Transverse colon (tissue), 4 donors: ENCODE measurements around the gene ESD.

Experiments used
- CTCF ChIP-seq, 5 experiments: fragments of 200-600 bp in 3 of 5; fragments of 450-650 bp in 2 of 5; sonication (generic) in 3 of 5; IDR thresholded peaks; 1 replicate in 2 of 5; 2 replicates in 3 of 5; pipeline ENCODE4 v1.5.1; 2016 to 2017; ENCODE audit warnings: antibody characterized with exemption in 5 of 5, inconsistent platforms in 3 of 5, mild to moderate bottlenecking in 2 of 5, moderate library complexity in 1 of 5
- POLR2AphosphoS5 ChIP-seq, 3 donors: sonication (generic); formaldehyde crosslinking; IDR thresholded peaks; one replicate each; pipeline ENCODE4 v1.6.1; 2016; ENCODE audit warnings: antibody characterized with exemption in 3 of 3

GRCh38 chr13:46731535-46731934 lies 65.4 kb downstream of the ESD start:
- TF ChIP-seq CTCF (IDR thresholded peaks at IDR 0.05) (no peak), POLR2AphosphoS5 (IDR thresholded peaks at IDR 0.05) (no peak)
